ENCODE results near the gene DUS1L.
A peak's percentile ranks its signal among the peaks of the same experiment; 100 is the strongest.
"Not testable (repeated sequence)": the region's sequence is repeated elsewhere in the genome, so short reads cannot be mapped to it uniquely, and the experiment has no call there.

Gene DUS1L

DNA sequence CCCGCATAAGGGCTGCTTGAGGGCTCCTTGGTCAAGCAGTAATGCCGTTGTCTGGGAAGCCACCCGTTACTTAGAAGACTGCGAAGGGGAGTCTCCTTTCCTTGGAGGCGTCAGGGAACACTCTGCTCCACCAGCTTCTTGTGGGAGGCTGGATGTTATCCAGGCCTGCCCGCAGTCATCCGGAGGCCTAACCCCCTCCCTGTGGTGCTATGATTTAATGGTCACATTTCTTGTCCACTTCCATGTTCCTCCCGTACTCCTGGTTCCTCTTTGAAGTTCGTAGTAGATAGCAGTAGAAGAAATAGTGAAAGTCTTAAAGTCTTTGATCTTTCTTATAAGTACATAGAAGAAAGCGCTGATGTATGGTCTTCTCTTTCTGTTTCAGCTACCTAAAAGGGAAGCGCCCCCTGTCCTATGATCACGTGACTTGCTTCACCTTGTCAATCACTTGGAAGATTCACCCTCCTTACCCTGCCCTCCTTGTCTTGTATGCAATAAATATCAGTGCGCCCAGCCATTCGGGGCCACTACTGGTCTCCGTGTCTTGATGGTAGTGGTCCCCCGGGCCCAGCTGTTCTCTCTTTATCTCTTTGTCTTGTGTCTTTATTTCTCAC is 26.7 kb downstream of the DUS1L start:
- not testable (repeated sequence) for DNase-seq

DNA sequence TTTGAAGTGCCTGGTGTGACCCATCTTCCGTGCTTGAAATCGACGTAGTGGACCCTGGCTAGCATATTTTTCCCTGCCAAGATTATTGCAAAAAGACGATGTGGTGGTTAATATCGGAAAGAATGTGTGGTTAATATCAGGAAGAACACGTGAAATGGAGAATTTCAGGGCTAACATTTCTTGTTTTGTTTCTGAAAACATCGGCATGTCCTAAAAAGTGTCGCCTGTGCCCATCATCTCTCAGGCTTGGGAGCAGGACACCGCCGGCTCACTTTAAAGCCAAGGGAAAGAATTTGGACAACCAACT is 27.8 kb downstream of the DUS1L start:
- DNase-seq: no peak

DNA sequence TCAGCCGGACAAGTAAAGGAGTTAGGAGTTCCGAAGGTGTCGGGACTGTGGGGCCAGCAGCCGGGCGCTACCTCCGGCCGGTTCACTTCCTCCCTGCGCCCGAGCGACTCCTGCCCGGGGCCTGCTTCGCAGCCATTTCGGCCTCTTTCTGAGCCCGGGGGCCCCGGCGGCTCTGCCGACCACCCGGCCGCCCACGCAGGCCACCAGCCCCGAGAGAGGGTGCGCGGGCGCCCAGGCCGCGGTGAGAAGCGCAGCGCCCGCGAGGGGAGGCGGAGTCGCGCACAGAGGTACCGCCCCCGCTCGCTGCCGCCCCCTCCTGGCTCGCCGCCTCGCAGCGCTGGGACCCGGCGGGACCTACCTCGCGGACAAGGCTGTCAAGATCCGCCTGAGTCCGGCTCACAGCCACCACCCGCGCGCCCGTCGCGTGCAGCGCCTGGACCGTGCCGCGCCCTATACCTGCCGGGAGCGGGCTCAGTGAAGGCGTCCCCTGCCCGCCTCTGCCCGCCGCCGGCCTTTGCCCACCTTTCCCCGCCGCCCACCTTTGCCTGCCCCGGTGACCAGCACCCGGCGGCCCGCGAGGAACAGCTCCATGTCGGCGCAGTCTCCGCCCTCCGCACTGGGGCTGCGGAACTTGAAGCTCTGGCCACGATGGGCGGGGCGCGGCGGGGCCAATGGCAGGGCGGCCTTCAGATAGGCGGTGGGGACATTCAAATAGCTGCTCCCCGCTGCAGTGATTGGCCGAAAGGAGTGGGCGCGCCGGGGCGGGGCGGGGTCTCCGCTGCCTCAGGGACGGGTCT is 28.3 kb downstream of the DUS1L start, which contains the start of gene DCXR:
DCXR (minus strand) TSS at position 606 of the 797 bp plus-strand sequence; CDS start at position 591, 15 bp downstream.
- peak; percentile 96 for DNase-seq

DNA sequence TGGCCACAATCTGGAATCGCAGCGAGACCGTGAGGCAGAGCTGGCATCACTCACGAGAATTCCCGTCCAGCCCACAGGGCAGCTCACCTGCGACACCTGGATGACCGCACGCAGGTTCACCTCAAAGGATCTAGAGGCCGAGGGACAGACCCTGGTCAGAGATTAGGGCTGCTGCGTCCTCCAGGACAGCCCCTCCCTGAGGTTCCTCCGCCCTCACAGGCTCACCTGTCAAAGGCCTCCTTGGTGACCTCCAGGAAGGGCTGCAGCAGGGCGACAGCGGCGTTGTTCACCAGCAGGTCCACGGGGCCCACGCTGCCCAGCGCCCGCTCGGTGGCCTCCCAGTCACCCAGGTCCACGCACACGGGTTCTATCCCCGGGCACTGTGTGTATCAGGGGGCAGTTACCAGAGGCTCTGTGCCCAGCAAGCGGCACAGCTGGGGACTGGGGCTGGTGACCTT is 28.9 kb downstream of the DUS1L start:
- DNase-seq: no peak

- no peak for DNase-seq
Observed at GRCh38 chr17:82035956-82036633, 29.5 kb downstream of the DUS1L start.

DNA sequence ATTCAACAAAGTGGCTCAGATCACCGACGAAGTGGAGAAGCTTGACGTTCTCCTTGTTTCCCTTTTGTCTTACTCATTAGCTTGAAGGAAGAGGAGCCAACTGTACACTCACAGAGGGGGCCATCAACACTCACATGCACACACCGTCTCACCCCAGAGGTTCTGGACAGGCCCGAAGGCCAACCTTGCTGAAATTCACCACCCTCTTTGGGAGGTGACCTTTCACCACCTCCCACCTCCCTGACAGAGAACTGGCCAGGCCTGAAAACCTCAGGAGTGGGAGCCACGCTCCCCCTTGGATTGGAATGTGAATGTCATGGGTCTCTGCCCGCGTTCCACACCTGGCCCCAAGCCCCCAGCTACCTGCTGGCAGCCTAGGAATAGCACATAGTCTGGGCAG is 30.1 kb downstream of the DUS1L start:
- DNase-seq: no peak

- DNase-seq: no peak
Observed at GRCh38 chr17:82034371-82035011, 31.1 kb downstream of the DUS1L start.

DNA sequence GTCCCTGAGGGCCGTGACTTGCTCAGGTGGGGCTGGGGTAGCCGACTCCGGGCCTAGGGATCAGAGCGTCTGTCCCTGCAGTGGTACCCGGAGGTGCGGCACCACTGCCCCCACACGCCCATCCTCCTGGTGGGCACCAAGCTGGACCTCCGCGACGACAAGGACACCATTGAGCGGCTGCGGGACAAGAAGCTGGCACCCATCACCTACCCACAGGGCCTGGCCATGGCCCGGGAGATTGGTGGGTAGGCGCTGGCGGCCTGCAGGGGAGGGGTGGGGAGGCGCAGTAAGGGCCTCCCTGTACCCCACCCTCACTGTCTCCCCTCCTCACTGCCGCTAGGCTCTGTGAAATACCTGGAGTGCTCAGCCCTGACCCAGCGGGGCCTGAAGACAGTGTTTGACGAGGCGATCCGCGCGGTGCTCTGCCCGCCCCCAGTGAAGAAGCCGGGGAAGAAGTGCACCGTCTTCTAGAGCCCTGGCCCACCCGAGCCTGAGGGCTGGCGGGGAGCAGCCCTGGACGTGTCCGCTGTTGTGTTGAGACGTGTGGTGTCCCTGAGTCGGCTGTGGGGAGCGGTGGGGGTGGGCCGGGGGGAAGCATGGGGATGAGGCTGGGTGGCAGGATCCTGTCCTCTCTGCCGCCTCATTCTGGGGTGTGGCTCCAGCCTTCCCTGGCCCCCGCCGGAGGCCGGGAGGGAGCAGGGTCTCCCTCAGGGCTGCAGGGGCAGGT is 32.1 kb downstream of the DUS1L start:
- DNase-seq: no peak

GRCh38 chr17:82031885-82032627 is 33.5 kb downstream of the DUS1L start:
- peak; percentile 67 for DNase-seq

GRCh38 chr17:82031303-82031884 is 34.2 kb downstream of the DUS1L start, which contains the start of gene RAC3:
Gene RAC3, plus strand, starts transcription at chr17:82031678. Its CDS starts 84 bp downstream, at chr17:82031762.
- peak; percentile 42 for DNase-seq

GRCh38 chr17:82030470-82031302 is 34.9 kb downstream of the DUS1L start:
- peak; percentile 68 for DNase-seq

DNA sequence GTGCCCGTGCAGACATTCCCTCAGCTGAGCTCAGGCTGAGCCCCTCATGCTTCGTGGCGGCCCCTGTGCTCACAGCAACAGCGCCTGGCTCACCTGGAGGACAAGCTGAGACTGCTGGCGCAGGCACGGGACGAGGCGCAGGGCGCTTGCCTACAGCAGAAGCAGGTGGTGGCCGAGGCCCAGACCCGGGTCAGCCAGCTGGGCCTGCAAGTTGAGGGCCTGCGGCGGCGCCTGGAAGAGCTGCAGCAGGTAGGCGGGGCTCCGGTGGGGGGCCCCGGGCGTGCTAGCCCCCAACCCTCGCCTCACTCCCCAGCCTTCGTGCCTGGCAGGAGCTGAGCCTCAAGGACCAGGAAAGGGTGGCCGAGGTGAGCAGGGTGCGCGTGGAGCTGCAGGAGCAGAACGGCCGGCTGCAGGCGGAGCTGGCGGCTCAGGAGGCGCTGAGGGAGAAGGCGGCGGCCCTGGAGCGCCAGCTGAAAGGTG is 35.6 kb downstream of the DUS1L start:
- no peak for DNase-seq

DNA sequence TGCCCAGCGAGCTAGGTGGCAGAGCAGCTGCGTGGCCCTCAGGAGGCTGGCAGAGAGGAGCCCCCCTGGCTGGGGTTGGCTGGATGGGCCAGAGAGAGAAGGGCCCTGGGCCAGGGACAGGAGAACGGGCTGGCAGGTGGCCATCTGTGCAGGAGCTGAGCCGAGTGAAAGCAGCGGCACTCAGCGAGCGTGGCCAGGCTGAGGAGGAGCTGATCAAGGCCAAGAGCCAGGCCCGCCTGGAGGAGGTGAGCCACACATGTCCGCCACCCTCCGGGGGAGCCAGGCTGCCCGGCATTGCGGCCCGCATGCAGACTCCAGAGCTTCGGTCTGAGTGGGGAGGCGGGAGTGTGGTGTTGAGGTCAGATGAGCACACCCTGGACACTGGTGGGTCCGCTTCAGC is 36.2 kb downstream of the DUS1L start:
- no peak for DNase-seq

GRCh38 chr17:82028966-82029365 is 36.6 kb downstream of the DUS1L start:
- no peak for DNase-seq

DNA sequence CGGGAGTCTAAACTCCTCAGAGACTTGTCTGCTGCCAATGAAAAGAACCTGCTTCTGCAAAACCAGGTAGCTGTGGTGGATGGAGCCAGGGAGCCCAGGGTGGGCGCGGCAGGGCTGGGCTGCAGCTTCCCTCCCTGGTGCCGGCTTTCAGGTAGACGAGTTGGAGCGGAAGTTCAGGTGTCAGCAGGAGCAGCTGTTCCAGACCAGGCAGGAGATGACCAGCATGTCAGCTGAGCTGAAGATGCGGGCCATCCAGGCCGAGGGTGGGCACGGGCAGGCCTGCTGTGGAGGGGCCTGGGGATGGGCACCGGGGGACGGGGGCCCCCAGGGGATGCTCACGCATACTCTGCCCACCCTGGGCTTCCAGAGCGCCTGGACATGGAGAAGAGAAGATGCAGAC is 37.4 kb downstream of the DUS1L start:
- no peak for DNase-seq

DNA sequence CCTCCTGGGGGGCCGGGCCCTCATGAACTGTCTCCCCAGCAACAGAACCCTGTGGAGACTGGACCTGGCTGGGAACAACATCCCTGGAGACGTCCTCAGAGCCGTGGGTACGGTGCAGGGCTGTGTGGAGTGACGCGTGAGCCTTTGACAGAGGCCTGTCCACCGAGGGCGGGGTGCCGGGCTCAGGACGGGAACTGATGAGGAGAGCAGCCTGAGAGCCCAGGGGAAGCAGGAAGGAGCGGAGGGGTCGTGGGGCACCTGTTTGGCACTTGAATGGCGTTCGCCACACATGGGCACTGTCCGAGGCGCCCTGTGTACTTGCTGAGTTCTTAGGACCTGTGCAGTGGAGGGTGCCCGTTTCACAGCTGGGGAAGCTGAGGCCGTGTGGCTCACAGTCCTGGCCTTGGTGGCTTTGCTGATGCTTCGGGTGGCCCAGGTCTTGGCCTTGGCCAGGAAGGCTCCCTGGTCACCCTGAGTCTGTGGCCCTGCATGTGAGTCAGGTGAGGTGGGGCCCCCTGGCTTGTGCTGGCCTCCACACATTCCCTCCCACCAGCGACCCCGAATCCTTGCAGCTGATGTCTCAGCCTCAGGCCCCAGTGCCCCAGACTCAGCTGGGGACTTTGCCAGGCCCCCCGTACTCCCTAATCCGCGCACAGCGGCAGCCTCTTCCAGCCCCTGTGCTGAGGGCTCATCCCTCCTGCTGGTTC is 40.0 kb downstream of the DUS1L start:
- DNase-seq: no peak

DNA sequence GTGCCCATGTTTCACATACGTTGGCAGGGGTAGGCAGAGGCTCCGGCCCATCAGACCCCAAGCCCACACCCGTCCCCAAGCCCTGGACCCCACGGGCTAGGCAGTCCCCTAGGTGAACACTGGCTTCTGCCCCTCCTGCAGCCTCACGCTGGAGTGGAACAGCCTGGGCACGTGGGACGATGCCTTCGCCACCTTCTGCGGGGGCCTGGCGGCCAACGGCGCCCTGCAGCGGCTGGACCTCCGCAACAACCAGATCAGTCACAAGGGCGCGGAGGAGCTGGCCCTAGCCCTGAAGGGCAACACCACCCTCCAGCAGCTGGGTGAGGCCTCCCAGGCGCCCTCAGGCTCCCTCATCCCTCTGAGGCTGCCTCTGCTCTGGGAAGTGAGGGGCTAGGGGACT is 40.7 kb downstream of the DUS1L start:
- DNase-seq: no peak

DNA sequence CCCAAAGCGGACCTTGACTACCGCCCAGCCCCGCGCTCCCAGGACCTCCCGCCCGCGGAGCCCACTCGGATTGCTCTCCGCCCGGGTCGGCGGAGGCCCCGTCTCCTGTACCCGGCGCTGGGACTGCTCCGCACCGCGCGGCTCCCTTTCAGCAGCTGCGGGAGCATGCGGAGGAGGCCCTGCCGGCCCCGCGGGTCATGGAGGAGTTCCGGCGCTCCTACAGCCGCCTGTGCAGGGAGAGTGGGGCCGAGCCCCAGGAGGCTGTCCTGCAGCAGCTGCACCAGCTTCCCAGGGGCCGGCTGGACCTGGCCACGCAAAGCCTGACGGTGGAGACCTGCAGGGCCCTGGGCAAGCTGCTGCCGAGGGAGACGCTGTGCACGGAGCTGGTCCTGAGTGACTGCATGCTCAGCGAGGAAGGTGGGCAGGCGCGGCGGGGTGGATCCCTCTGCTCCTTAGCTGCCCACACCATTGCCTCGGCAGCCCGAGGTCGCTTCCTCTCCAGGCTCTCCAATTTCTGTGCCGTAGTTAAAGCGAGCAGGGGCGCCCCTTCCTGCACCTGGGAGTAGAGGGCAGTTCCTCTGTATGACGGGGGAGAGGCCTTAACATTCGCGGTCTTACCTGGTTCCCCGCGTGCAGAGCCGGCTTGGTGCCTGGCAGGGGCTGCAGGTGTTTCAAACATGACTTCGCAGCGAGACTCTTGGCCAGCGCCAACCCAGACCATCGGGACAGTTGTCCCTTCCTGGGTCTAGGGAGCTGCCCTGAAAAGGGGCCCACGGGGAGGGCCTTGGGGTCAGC is 42.0 kb downstream of the DUS1L start:
- DNase-seq: no peak

- DNase-seq: peak; percentile 99
Observed at GRCh38 chr17:82022981-82023446, 42.6 kb downstream of the DUS1L start, which contains the start of gene LRRC45. Gene LRRC45, plus strand, starts transcription at chr17:82023305. Its CDS starts 339 bp downstream, at chr17:82023644.
